Peyer's patch (tissue), 4 donors: ENCODE data around the gene CUEDC2.

ENCODE experiments used
- POLR2A ChIP-seq, 2 donors: fragments of 450-650 bp; IDR thresholded peaks; one replicate each; pipeline ENCODE4 v1.5.1; 2017; ENCODE audit warnings: antibody characterized with exemption in 2 of 2, mild to moderate bottlenecking in 2 of 2, moderate library complexity in 2 of 2
- TF ChIP-seq, protein P1 (sequence below), 6 experiments: fragments of 450-650 bp in 4 of 6; fragments of 200-600 bp in 2 of 6; sonication (generic) in 1 of 6; IDR thresholded peaks; one replicate each; pipeline ENCODE4 v1.5.1; 2017 to 2019; ENCODE audit warnings: antibody characterized with exemption in 6 of 6, mild to moderate bottlenecking in 3 of 6, moderate library complexity in 1 of 6

DNA sequence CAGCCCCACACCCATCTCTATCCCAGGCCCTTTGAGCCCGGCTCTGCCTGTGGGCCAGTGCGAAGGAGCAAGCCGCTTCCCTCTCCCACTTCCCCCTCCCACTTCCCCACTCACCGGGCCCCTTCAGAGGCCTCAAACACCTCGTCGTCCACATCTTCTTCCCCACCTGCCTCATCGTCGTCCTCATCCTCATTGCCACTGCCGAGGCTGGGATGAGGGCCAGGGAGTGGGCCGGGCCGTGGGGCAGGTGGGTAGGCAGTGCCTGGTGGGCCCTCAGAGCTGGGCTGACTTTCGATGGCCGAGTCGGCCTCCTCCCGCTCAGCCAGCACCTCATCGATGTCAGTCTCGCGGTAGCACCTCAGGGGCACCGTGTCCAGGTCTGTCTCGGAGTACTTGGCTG, 17.6 kb downstream of the CUEDC2 start:
- TF ChIP-seq, protein P1, sequence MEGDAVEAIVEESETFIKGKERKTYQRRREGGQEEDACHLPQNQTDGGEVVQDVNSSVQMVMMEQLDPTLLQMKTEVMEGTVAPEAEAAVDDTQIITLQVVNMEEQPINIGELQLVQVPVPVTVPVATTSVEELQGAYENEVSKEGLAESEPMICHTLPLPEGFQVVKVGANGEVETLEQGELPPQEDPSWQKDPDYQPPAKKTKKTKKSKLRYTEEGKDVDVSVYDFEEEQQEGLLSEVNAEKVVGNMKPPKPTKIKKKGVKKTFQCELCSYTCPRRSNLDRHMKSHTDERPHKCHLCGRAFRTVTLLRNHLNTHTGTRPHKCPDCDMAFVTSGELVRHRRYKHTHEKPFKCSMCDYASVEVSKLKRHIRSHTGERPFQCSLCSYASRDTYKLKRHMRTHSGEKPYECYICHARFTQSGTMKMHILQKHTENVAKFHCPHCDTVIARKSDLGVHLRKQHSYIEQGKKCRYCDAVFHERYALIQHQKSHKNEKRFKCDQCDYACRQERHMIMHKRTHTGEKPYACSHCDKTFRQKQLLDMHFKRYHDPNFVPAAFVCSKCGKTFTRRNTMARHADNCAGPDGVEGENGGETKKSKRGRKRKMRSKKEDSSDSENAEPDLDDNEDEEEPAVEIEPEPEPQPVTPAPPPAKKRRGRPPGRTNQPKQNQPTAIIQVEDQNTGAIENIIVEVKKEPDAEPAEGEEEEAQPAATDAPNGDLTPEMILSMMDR (IDR thresholded peaks at IDR 0.05): no peak
- TF ChIP-seq POLR2A (IDR thresholded peaks at IDR 0.05): no peak
